Thyroid gland (tissue), 4 donors: Measurements from ENCODE around the gene EDNRA.

Experiments used
- CTCF ChIP-seq, 6 experiments: fragments of 200-600 bp in 3 of 6; fragments of 450-650 bp in 3 of 6; sonication (generic) in 3 of 6; IDR thresholded peaks; one replicate each; pipeline ENCODE4 v1.5.1; 2016 to 2019; ENCODE audit warnings: antibody characterized with exemption in 6 of 6, mild to moderate bottlenecking in 2 of 6, inconsistent platforms in 1 of 6, moderate library complexity in 1 of 6
- POLR2A ChIP-seq, 2 donors: fragments of 450-650 bp; IDR thresholded peaks; one replicate each; pipeline ENCODE4 v1.6.1; 2017; ENCODE audit warnings: antibody characterized with exemption in 2 of 2, mild to moderate bottlenecking in 2 of 2, moderate library complexity in 1 of 2

GRCh38 chr4:147477439-147477838 is 3.5 kb upstream of the EDNRA start:
- no peak for TF ChIP-seq POLR2A (IDR thresholded peaks at IDR 0.05)
- TF ChIP-seq CTCF (IDR thresholded peaks at IDR 0.05), result no peak
